ENCODE results near the gene SIK3. TPM values are rescaled to one million over a fixed set of nuclear protein-coding genes. Genes with fewer than 3 reads are reported as not detected.

Gene SIK3
- total RNA-seq, 1 donor = 25.7 TPM

- peaks cover 39% of the 10 kb centered on the region for H3K4me1 ChIP-seq (ENCODE audit: insufficient read depth, low read length)
- H3K4me2 ChIP-seq (ENCODE audit: insufficient read depth, low read length) = peak overlapping the region; percentile 88
- H3K9me3 ChIP-seq (ENCODE audit: low read depth, low read length) = no peaks in the 10 kb centered on the region
- H2AFZ ChIP-seq (ENCODE audit: low read length) = no peak overlapping the region
- peak overlapping the region; percentile 80 for H3K27ac ChIP-seq (ENCODE audit: low read depth, low read length)
- DNase-seq (ENCODE audit: insufficient read length, low spot score, missing footprints) = peak; percentile 90
- H4K20me1 ChIP-seq (ENCODE audit: insufficient read depth, low read length) = peaks cover 40% of the 10 kb centered on the region
- TF ChIP-seq CTCF (IDR thresholded peaks at IDR 0.05; ENCODE audit: extremely low read depth, low read depth, low read length) = no peak
- H3K79me2 ChIP-seq (ENCODE audit: insufficient read depth, low read length) = peaks cover 55% of the 10 kb centered on the region
- H3K36me3 ChIP-seq (ENCODE audit: insufficient read depth, low read length) = no peaks in the 10 kb centered on the region
- H3K4me3 ChIP-seq (ENCODE audit: insufficient read depth, low read length) = peak overlapping the region; percentile 77
- no peaks in the 10 kb centered on the region for H3K27me3 ChIP-seq (ENCODE audit: insufficient read depth, low read length)
These were observed 599 bp downstream of the SIK3 start for GRCh38 chr11:117097389-117098268.

GRCh38 chr11:117097014-117097388, 1.2 kb downstream of the SIK3 start:
- Histone ChIP-seq H3K27ac (ENCODE audit: low read depth, low read length) (peak overlapping the region; percentile 80), H2AFZ (ENCODE audit: low read length) (no peak overlapping the region), H3K4me3 (ENCODE audit: insufficient read depth, low read length) (peak overlapping the region; percentile 77), H3K4me2 (ENCODE audit: insufficient read depth, low read length) (peak overlapping the region; percentile 88), H4K20me1 (ENCODE audit: insufficient read depth, low read length) (peaks cover 45% of the 10 kb centered on the region), H3K27me3 (ENCODE audit: insufficient read depth, low read length) (no peaks in the 10 kb centered on the region), H3K4me1 (ENCODE audit: insufficient read depth, low read length) (peaks cover 39% of the 10 kb centered on the region), H3K36me3 (ENCODE audit: insufficient read depth, low read length) (no peaks in the 10 kb centered on the region), H3K79me2 (ENCODE audit: insufficient read depth, low read length) (peaks cover 61% of the 10 kb centered on the region), H3K9me3 (ENCODE audit: low read depth, low read length) (no peaks in the 10 kb centered on the region)
- no peak for TF ChIP-seq CTCF (IDR thresholded peaks at IDR 0.05; ENCODE audit: extremely low read depth, low read depth, low read length)
- peak; percentile 80 for DNase-seq (ENCODE audit: insufficient read length, low spot score, missing footprints)

- H3K9me3 ChIP-seq (ENCODE audit: low read depth, low read length) = no peaks in the 10 kb centered on the region
These were observed 1.8 kb downstream of the SIK3 start for GRCh38 chr11:117096201-117096991.

More at GRCh38 chr11:117096201-117096991, 1.8 kb downstream of the SIK3 start:
- peak; percentile 15 for TF ChIP-seq CTCF (IDR thresholded peaks at IDR 0.05; ENCODE audit: extremely low read depth, low read depth, low read length)
- Histone ChIP-seq H3K4me2 (ENCODE audit: insufficient read depth, low read length) (peak overlapping the region; percentile 88), H4K20me1 (ENCODE audit: insufficient read depth, low read length) (peaks cover 51% of the 10 kb centered on the region), H3K4me3 (ENCODE audit: insufficient read depth, low read length) (peak overlapping the region; percentile 77), H3K27me3 (ENCODE audit: insufficient read depth, low read length) (no peaks in the 10 kb centered on the region), H3K36me3 (ENCODE audit: insufficient read depth, low read length) (no peaks in the 10 kb centered on the region), H3K79me2 (ENCODE audit: insufficient read depth, low read length) (peaks cover 67% of the 10 kb centered on the region), H3K27ac (ENCODE audit: low read depth, low read length) (peak overlapping the region; percentile 80), H3K4me1 (ENCODE audit: insufficient read depth, low read length) (peaks cover 39% of the 10 kb centered on the region), H2AFZ (ENCODE audit: low read length) (no peak overlapping the region)
- DNase-seq (ENCODE audit: insufficient read length, low spot score, missing footprints) = peak; percentile 80

All from osteoblast (primary cell).